Choroid plexus epithelial cell (primary cell): ENCODE results near the gene PI3.
"Not testable (repeated sequence)": the region's sequence is repeated elsewhere in the genome, so short reads cannot be mapped to it uniquely, and the experiment has no call there.

ENCODE experiments used
- DNase-seq: peaks from one replicate; pipeline ENCODE4 v3.0.0-alpha.2; 2010; ENCODE audit warnings: low read depth
- H3K4me3 ChIP-seq: 2 replicates; pipeline ENCODE4 v1.5.1; 2011; ENCODE audit warnings: low read depth, mild to moderate bottlenecking, control low read depth, low read length, moderate library complexity
- CTCF ChIP-seq: conservative IDR thresholded peaks from 2 replicates; pipeline ENCODE4 v1.5.1; 2011; ENCODE audit warnings: low read depth, mild to moderate bottlenecking, control low read depth, inconsistent platforms, low read length, moderate library complexity

The PI3 gene

GRCh38 chr20:45152405-45152804, 22.3 kb upstream of the PI3 start:
- no peak overlapping the region for H3K4me3 ChIP-seq

GRCh38 chr20:45153147-45153546, 21.6 kb upstream of the PI3 start:
- no peak overlapping the region for H3K4me3 ChIP-seq
- no peak for TF ChIP-seq CTCF
- no peak for DNase-seq

More at GRCh38 chr20:45152405-45152804, 22.3 kb upstream of the PI3 start:
- DNase-seq: no peak
- no peak for TF ChIP-seq CTCF

- no peak for DNase-seq
- TF ChIP-seq CTCF: no peak
- H3K4me3 ChIP-seq: no peak overlapping the region
Measured at GRCh38 chr20:45153752-45154151, 20.9 kb upstream of the PI3 start.

GRCh38 chr20:45154183-45154582, 20.5 kb upstream of the PI3 start:
- DNase-seq: peak; percentile 16
- no peak overlapping the region for H3K4me3 ChIP-seq
- TF ChIP-seq CTCF: peak; percentile 4

- H3K4me3 ChIP-seq, DNase-seq: not testable (repeated sequence)
Measured at GRCh38 chr20:45154794-45155193, 19.9 kb upstream of the PI3 start.

- no peak overlapping the region for H3K4me3 ChIP-seq
- no peak for TF ChIP-seq CTCF
- DNase-seq: no peak
Measured at GRCh38 chr20:45156713-45157112, 18.0 kb upstream of the PI3 start.

- TF ChIP-seq CTCF: no peak
- DNase-seq: peak; percentile 78
Measured at GRCh38 chr20:45157962-45158361, 16.7 kb upstream of the PI3 start.

GRCh38 chr20:45163083-45163803, 11.5 kb upstream of the PI3 start:
- no peak for TF ChIP-seq CTCF
- H3K4me3 ChIP-seq: no peak overlapping the region
- DNase-seq: no peak

More at GRCh38 chr20:45157962-45158361, 16.7 kb upstream of the PI3 start:
- H3K4me3 ChIP-seq: no peak overlapping the region
